SK-N-MC (cell line): ENCODE data around the gene CXorf58.

Source experiments
- EZH2 ChIP-seq: fragments of 200-600 bp; sonication (generic); IDR thresholded peaks from one replicate; pipeline ENCODE4 v1.6.1; 2017; ENCODE audit warnings: antibody characterized with exemption
- FOXP2 ChIP-seq: optimal IDR thresholded peaks from 2 replicates; pipeline ENCODE3; 2011; ENCODE audit warnings: mild to moderate bottlenecking, moderate library complexity; ENCODE audit not compliant: insufficient read depth; ENCODE audit errors: extremely low read length, control extremely low read depth
- POLR2AphosphoS5 ChIP-seq: IDR thresholded peaks from 2 replicates; pipeline ENCODE4 v1.6.1; 2012; ENCODE audit warnings: mild to moderate bottlenecking, low read depth, low read length, borderline replicate concordance

GRCh38 chrX:23981222-23981621, 73.4 kb downstream of the CXorf58 start:
- TF ChIP-seq EZH2: no peak
- TF ChIP-seq POLR2AphosphoS5: no peak
- TF ChIP-seq FOXP2: no peak
